Mesenchymal stem cell (in vitro differentiated cells and primary cell): ENCODE results near the gene DNAJC8.

Experiments used
- DNase-seq: peaks from one replicate; pipeline ENCODE4 v3.0.0-alpha.2; 2013
- H2AFZ ChIP-seq: one replicate; pipeline ENCODE4 v1.6.1; 2013; ENCODE audit warnings: low read depth, mild to moderate bottlenecking, control low read depth, inconsistent platforms, low read length, moderate library complexity
- H2AK5ac ChIP-seq: 2 replicates; pipeline ENCODE4 v1.6.1; 2013; ENCODE audit warnings: low read length, moderate library complexity, mild to moderate bottlenecking, inconsistent platforms; ENCODE audit not compliant: severe bottlenecking
- H2BK120ac ChIP-seq: one replicate; pipeline ENCODE4 v1.6.1; 2013; ENCODE audit warnings: low read depth, mild to moderate bottlenecking, inconsistent platforms, low read length, moderate library complexity
- H2BK12ac ChIP-seq, 2 experiments: one replicate each; pipeline ENCODE4 v1.6.1; 2013; ENCODE audit warnings: inconsistent platforms in 2 of 2, low read length in 2 of 2, mild to moderate bottlenecking in 2 of 2, moderate library complexity in 2 of 2, control low read depth in 1 of 2
- H2BK15ac ChIP-seq: one replicate; pipeline ENCODE4 v1.6.1; 2013; ENCODE audit warnings: mild to moderate bottlenecking, low read depth, inconsistent platforms; ENCODE audit not compliant: poor library complexity, severe bottlenecking
- H2BK5ac ChIP-seq: 2 replicates; pipeline ENCODE4 v1.6.1; 2013; ENCODE audit warnings: low read depth, mild to moderate bottlenecking, low read length, control low read depth, inconsistent platforms; ENCODE audit not compliant: poor library complexity, severe bottlenecking
- H3K14ac ChIP-seq, 2 experiments: one replicate each; pipeline ENCODE4 v1.6.1; 2013; ENCODE audit warnings: inconsistent platforms in 2 of 2, low read length in 2 of 2, control low read depth in 1 of 2, mild to moderate bottlenecking in 1 of 2, moderate library complexity in 1 of 2
- H3K18ac ChIP-seq, 2 experiments: one replicate each; pipeline ENCODE4 v1.6.1; 2013; ENCODE audit warnings: inconsistent platforms in 2 of 2, low read length in 2 of 2, control low read depth in 1 of 2, low read depth in 1 of 2, mild to moderate bottlenecking in 1 of 2
- H3K23ac ChIP-seq, 2 experiments: one replicate each; pipeline ENCODE4 v1.6.1; 2013; ENCODE audit warnings: inconsistent platforms in 2 of 2, low read length in 2 of 2, mild to moderate bottlenecking in 2 of 2, moderate library complexity in 2 of 2, control low read depth in 1 of 2
- H3K27ac ChIP-seq: 2 replicates; pipeline ENCODE4 v1.5.1; 2013; ENCODE audit warnings: mild to moderate bottlenecking, moderate library complexity, low read length, control low read depth, inconsistent platforms; ENCODE audit not compliant: poor library complexity, severe bottlenecking
- H3K27me3 ChIP-seq, 2 experiments: 2 replicates each; pipeline versions ENCODE4 v1.6.1 to v1.7.0; 2013; ENCODE audit warnings: low read length in 2 of 2, mild to moderate bottlenecking in 2 of 2, moderate library complexity in 2 of 2, control low read depth in 1 of 2, inconsistent platforms in 1 of 2; ENCODE audit not compliant: control insufficient read depth in 1 of 2, insufficient read depth in 1 of 2
- H3K36me3 ChIP-seq, 2 experiments: 2 replicates each; pipeline versions ENCODE4 v1.6.1 to v1.7.0; 2013; ENCODE audit warnings: low read length in 2 of 2, control low read depth in 1 of 2, inconsistent platforms in 1 of 2, low read depth in 1 of 2, mild to moderate bottlenecking in 1 of 2; ENCODE audit not compliant: insufficient read depth in 2 of 2, control insufficient read depth in 1 of 2
- H3K4ac ChIP-seq, 2 experiments: one replicate each; pipeline ENCODE4 v1.6.1; 2013; ENCODE audit warnings: inconsistent platforms in 2 of 2, low read length in 2 of 2, mild to moderate bottlenecking in 2 of 2, moderate library complexity in 2 of 2, control low read depth in 1 of 2, low read depth in 1 of 2
- H3K4me1 ChIP-seq: 2 replicates; pipeline ENCODE4 v1.6.1; 2013; ENCODE audit warnings: low read depth, low read length, control low read depth; ENCODE audit not compliant: control insufficient read depth, insufficient read depth
- H3K4me2 ChIP-seq: 2 replicates; pipeline ENCODE4 v1.6.1; 2013; ENCODE audit warnings: low read length, mild to moderate bottlenecking, inconsistent platforms; ENCODE audit not compliant: poor library complexity, severe bottlenecking
- H3K4me3 ChIP-seq, 2 experiments: 2 replicates each; pipeline versions ENCODE4 v1.5.1 to v1.7.0; 2013; ENCODE audit warnings: low read length in 2 of 2, mild to moderate bottlenecking in 2 of 2, control low read depth in 1 of 2, low read depth in 1 of 2; ENCODE audit not compliant: insufficient read depth in 1 of 2
- H3K79me1 ChIP-seq: replicated peaks from 2 replicates; pipeline ENCODE4 v1.6.1; 2013; ENCODE audit warnings: mild to moderate bottlenecking, control low read depth, low read length, inconsistent platforms; ENCODE audit not compliant: poor library complexity, severe bottlenecking
- H3K9ac ChIP-seq: 2 replicates; pipeline ENCODE4 v1.7.0; 2013; ENCODE audit warnings: mild to moderate bottlenecking, low read length, moderate library complexity
- H3K9me3 ChIP-seq: 2 replicates; pipeline ENCODE4 v1.7.0; 2013; ENCODE audit warnings: mild to moderate bottlenecking, low read length; ENCODE audit not compliant: control insufficient read depth
- H4K8ac ChIP-seq: one replicate; pipeline ENCODE4 v1.6.1; 2013; ENCODE audit warnings: inconsistent platforms, mild to moderate bottlenecking, low read length, moderate library complexity
- H4K91ac ChIP-seq: one replicate; pipeline ENCODE4 v1.6.1; 2013; ENCODE audit warnings: mild to moderate bottlenecking, low read length, inconsistent platforms
- WGBS: methylation state at CpG from one replicate; pipeline ENCODE4 v1.1.7; 2013; ENCODE audit warnings: mixed read lengths; 5-methylcytosine and 5-hydroxymethylcytosine counted together

The DNAJC8 gene

DNA sequence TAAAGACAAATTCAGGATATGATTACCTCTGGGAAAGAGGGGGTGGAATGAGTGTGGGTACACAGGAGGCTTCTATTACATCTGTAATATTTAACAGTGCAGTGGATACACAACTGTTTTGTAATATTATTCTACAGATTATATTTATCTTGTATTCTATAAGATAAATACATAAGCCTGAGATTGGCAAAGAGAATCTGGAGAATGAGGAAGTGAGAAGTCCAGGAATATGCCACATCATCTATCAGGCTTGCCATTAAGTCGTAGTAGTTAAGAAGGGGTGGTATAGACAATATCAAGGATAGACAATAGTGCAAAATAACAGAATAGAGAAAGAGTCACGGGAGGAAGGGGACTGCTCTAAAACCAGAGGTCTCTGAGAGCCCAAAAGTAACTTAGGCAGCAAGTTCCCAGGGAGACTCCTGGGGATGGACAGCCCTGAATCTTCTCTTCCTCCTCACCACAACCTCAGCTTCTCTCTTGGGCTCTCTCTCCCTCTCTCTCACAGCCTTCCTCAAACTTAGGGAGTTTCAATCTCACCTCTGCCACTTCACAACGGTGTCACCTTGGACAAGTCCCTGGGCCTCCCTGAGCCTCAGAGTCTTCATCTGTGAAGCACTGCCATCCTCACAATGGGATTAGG, 42.4 kb downstream of the DNAJC8 start:
- H4K91ac ChIP-seq = no peak overlapping the region
- peak overlapping the region; percentile 40 to 46 for H3K4ac ChIP-seq
- H3K23ac ChIP-seq = no peak overlapping the region
- no peak overlapping the region for H2BK5ac ChIP-seq
- H3K27ac ChIP-seq = no peak overlapping the region
- H4K8ac ChIP-seq = peak overlapping the region; percentile 27
- H2AK5ac ChIP-seq = no peak overlapping the region
- peak overlapping the region; percentile 11 for H2BK120ac ChIP-seq
- no peaks in the 10 kb centered on the region for H3K79me1 ChIP-seq
- H2AFZ ChIP-seq = peak overlapping the region; percentile 36
- peak overlapping the region in 1 of 2 experiments; percentile 6 for H2BK12ac ChIP-seq
- no peak overlapping the region for H3K4me2 ChIP-seq
- H3K18ac ChIP-seq = peak overlapping the region in 1 of 2 experiments; percentile 37
- no peak overlapping the region for H3K9ac ChIP-seq
- no peaks in the 10 kb centered on the region for H3K9me3 ChIP-seq
- H3K4me3 ChIP-seq = no peak overlapping the region
- peaks cover 4% of the 10 kb centered on the region for H3K4me1 ChIP-seq
- no peaks in the 10 kb centered on the region for H3K36me3 ChIP-seq
- H3K14ac ChIP-seq = no peak overlapping the region
- DNase-seq = no peak
- 69% methylated on average over 3 of the region's 3 CpGs for WGBS
- H2BK15ac ChIP-seq = no peak overlapping the region
- H3K27me3 ChIP-seq = no peaks in the 10 kb centered on the region

DNA sequence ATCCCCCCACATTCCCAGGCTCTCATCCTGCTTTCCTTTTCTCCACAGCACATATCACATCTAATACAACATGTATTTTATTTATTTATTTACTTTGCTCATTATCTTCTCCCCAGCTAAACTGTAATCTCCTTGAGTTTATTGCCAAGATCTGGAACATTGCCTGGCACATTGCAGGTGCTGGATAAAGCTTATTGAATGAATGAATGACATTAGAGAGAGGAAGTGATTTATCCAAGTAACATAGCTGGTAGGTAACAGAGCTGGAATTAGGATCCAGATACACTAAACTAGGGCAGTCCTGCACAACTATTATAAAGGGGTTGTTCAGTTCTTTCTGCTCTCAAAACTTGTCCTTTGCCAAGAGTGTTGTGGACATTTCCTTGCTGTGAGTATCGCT, 47.8 kb downstream of the DNAJC8 start:
- no peak overlapping the region for H3K9ac ChIP-seq
- no peaks in the 10 kb centered on the region for H3K9me3 ChIP-seq
- no peak overlapping the region for H2BK120ac ChIP-seq
- no peak overlapping the region for H3K27ac ChIP-seq
- no peak overlapping the region for H2BK12ac ChIP-seq
- H3K18ac ChIP-seq = no peak overlapping the region
- no peak overlapping the region for H2AFZ ChIP-seq
- no peak overlapping the region for H3K4me2 ChIP-seq
- no peaks in the 10 kb centered on the region for H3K36me3 ChIP-seq
- no peak overlapping the region for H2BK15ac ChIP-seq
- no peak overlapping the region for H2AK5ac ChIP-seq
- H3K4me1 ChIP-seq = peaks cover 3% of the 10 kb centered on the region
- H4K91ac ChIP-seq = no peak overlapping the region
- WGBS = 91% methylated on average over 1 of the region's 1 CpG
- H3K79me1 ChIP-seq = no peaks in the 10 kb centered on the region
- H3K4ac ChIP-seq = no peak overlapping the region
- no peak overlapping the region for H3K23ac ChIP-seq
- no peak overlapping the region for H4K8ac ChIP-seq
- H3K27me3 ChIP-seq = no peaks in the 10 kb centered on the region
- no peak for DNase-seq
- no peak overlapping the region for H3K4me3 ChIP-seq
- H2BK5ac ChIP-seq = no peak overlapping the region
- H3K14ac ChIP-seq = no peak overlapping the region

GRCh38 chr1:28180306-28181305, 52.2 kb downstream of the DNAJC8 start:
- Histone ChIP-seq H3K14ac (no peak overlapping the region), H4K91ac (no peak overlapping the region), H3K18ac (no peak overlapping the region), H3K36me3 (no peaks in the 10 kb centered on the region), H3K9ac (no peak overlapping the region), H2BK5ac (no peak overlapping the region), H3K79me1 (no peaks in the 10 kb centered on the region), H2BK120ac (no peak overlapping the region), H4K8ac (no peak overlapping the region), H3K27ac (no peak overlapping the region), H3K27me3 (peaks cover 0 to 15% of the 10 kb centered on the region in 2 experiments), H2BK12ac (no peak overlapping the region), H3K4me3 (no peak overlapping the region), H3K4ac (no peak overlapping the region), H3K23ac (no peak overlapping the region), H3K4me2 (no peak overlapping the region), H3K4me1 (peaks cover 3% of the 10 kb centered on the region), H2AK5ac (no peak overlapping the region), H2AFZ (no peak overlapping the region), H2BK15ac (no peak overlapping the region), H3K9me3 (no peaks in the 10 kb centered on the region)
- no peak for DNase-seq
- 95% methylated on average over 11 of the region's 12 CpGs for WGBS
